Uterus (tissue), 2 donors: Measurements from ENCODE around the gene KCNC1.

Source experiments
- CTCF ChIP-seq, 4 experiments: fragments of 200-600 bp in 2 of 4; fragments of 450-650 bp in 2 of 4; sonication (generic) in 2 of 4; IDR thresholded peaks; one replicate each; pipeline ENCODE4 v1.5.1; 2016 to 2019; ENCODE audit warnings: antibody characterized with exemption in 4 of 4, mild to moderate bottlenecking in 2 of 4, moderate library complexity in 1 of 4
- POLR2A ChIP-seq, 2 donors: fragments of 450-650 bp; IDR thresholded peaks; one replicate each; pipeline ENCODE4 v1.6.1; 2016; ENCODE audit warnings: antibody characterized with exemption in 2 of 2, mild to moderate bottlenecking in 1 of 2, moderate library complexity in 1 of 2

- TF ChIP-seq CTCF (IDR thresholded peaks at IDR 0.05) = no peak
- TF ChIP-seq POLR2A (IDR thresholded peaks at IDR 0.05) = no peak
Measured at GRCh38 chr11:17753153-17753552, 18.6 kb downstream of the KCNC1 start.
